HL-60 (cell line): ENCODE data around the gene CLIC3.
"Not testable (repeated sequence)": the region's sequence is repeated elsewhere in the genome, so short reads cannot be mapped to it uniquely, and the experiment has no call there.

Experiments
- DNase-seq, 2 experiments: peaks; one replicate each; pipeline ENCODE4 v3.0.0-alpha.2; 2010 to 2020; ENCODE audit warnings: low read depth in 1 of 2, low spot score in 1 of 2
- H3K27ac ChIP-seq: fragments of 250-450 bp; sonication (Bioruptor Pico); replicated peaks from 2 replicates; pipeline ENCODE4 v1.5.1; 2020; ENCODE audit warnings: mild to moderate bottlenecking, moderate library complexity
- H3K27me3 ChIP-seq: fragments of 250-450 bp; sonication (Bioruptor Pico); 2 replicates; pipeline ENCODE4 v1.5.1; 2021; ENCODE audit warnings: mild to moderate bottlenecking, moderate library complexity; ENCODE audit not compliant: insufficient read depth, poor library complexity, severe bottlenecking
- H3K4me3 ChIP-seq: replicated peaks from 2 replicates; pipeline ENCODE4 v1.5.1; 2011; ENCODE audit warnings: mild to moderate bottlenecking, control low read depth, low read length; ENCODE audit not compliant: insufficient read depth
- CTCF ChIP-seq: IDR thresholded peaks from one replicate; pipeline ENCODE4 v1.5.1; 2011; ENCODE audit warnings: low read length, control low read depth, inconsistent platforms; ENCODE audit not compliant: insufficient read depth
- GABPA ChIP-seq: IDR thresholded peaks from 2 replicates; pipeline ENCODE4 v1.6.1; 2012; ENCODE audit warnings: low read depth
- POLR2AphosphoS5 ChIP-seq: IDR thresholded peaks from 2 replicates; pipeline ENCODE4 v1.6.1; 2012; ENCODE audit warnings: low read depth
- SPI1 ChIP-seq: IDR thresholded peaks from 2 replicates; pipeline ENCODE4 v1.6.1; 2012; ENCODE audit warnings: low read depth, mild to moderate bottlenecking, borderline replicate concordance
- TF ChIP-seq, protein P1 (sequence below): IDR thresholded peaks from 2 replicates; pipeline ENCODE4 v1.6.1; 2012; ENCODE audit warnings: low read depth; ENCODE audit not compliant: insufficient replicate concordance

The CLIC3 gene

GRCh38 chr9:137034039-137034708 is 37.8 kb upstream of the CLIC3 start:
- peak; percentile 95 for DNase-seq
- peak overlapping the region; percentile 98 for H3K27ac ChIP-seq
- peak overlapping the region; percentile 88 for H3K4me3 ChIP-seq
- H3K27me3 ChIP-seq = no peaks in the 10 kb centered on the region
- TF ChIP-seq, protein P1, sequence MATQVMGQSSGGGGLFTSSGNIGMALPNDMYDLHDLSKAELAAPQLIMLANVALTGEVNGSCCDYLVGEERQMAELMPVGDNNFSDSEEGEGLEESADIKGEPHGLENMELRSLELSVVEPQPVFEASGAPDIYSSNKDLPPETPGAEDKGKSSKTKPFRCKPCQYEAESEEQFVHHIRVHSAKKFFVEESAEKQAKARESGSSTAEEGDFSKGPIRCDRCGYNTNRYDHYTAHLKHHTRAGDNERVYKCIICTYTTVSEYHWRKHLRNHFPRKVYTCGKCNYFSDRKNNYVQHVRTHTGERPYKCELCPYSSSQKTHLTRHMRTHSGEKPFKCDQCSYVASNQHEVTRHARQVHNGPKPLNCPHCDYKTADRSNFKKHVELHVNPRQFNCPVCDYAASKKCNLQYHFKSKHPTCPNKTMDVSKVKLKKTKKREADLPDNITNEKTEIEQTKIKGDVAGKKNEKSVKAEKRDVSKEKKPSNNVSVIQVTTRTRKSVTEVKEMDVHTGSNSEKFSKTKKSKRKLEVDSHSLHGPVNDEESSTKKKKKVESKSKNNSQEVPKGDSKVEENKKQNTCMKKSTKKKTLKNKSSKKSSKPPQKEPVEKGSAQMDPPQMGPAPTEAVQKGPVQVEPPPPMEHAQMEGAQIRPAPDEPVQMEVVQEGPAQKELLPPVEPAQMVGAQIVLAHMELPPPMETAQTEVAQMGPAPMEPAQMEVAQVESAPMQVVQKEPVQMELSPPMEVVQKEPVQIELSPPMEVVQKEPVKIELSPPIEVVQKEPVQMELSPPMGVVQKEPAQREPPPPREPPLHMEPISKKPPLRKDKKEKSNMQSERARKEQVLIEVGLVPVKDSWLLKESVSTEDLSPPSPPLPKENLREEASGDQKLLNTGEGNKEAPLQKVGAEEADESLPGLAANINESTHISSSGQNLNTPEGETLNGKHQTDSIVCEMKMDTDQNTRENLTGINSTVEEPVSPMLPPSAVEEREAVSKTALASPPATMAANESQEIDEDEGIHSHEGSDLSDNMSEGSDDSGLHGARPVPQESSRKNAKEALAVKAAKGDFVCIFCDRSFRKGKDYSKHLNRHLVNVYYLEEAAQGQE = no peak
- peak; percentile 37 for TF ChIP-seq POLR2AphosphoS5

- H3K27me3 ChIP-seq = not testable (repeated sequence)
These were observed 37.1 kb upstream of the CLIC3 start for GRCh38 chr9:137033481-137033880.

GRCh38 chr9:137032858-137033257 is 36.5 kb upstream of the CLIC3 start:
- DNase-seq = peak; percentile 97 to 98

More at GRCh38 chr9:137033481-137033880, 37.1 kb upstream of the CLIC3 start:
- not testable (repeated sequence) for DNase-seq
- peak overlapping the region; percentile 98 for H3K27ac ChIP-seq
- peak overlapping the region; percentile 88 for H3K4me3 ChIP-seq

GRCh38 chr9:137031904-137032640 is 35.7 kb upstream of the CLIC3 start, which contains the start of gene FUT7:
TSS of gene FUT7 (minus strand) at chr9:137032088. CDS start at chr9:137031991, 97 bp downstream.
- Histone ChIP-seq H3K27ac (peak within 1 kb of the TSS; percentile 98), H3K4me3 (peak within 1 kb of the TSS; percentile 88)
- peak; percentile 74 to 91 for DNase-seq

More at GRCh38 chr9:137032858-137033257, 36.5 kb upstream of the CLIC3 start:
- peak overlapping the region; percentile 88 for H3K4me3 ChIP-seq
- H3K27ac ChIP-seq = peak overlapping the region; percentile 98
- TF ChIP-seq GABPA (no peak), POLR2AphosphoS5 (peak; percentile 48)
- no peaks in the 10 kb centered on the region for H3K27me3 ChIP-seq

GRCh38 chr9:137030538-137031527 is 34.5 kb upstream of the CLIC3 start:
- TF ChIP-seq SPI1 (peak; percentile 2; the same call in 1 of the 2 replicates), GABPA (peak; percentile 37; the same call in 1 of the 2 replicates), POLR2AphosphoS5 (peak; percentile 99), CTCF (no peak)
- TF ChIP-seq, protein P1 = peak; percentile 60
- peak; percentile 96 to 99 for DNase-seq
- Histone ChIP-seq H3K27me3 (no peaks in the 10 kb centered on the region), H3K4me3 (peak overlapping the region; percentile 88), H3K27ac (peak overlapping the region; percentile 98)

More at GRCh38 chr9:137031904-137032640, 35.7 kb upstream of the CLIC3 start, which contains the start of gene FUT7:
- H3K27me3 ChIP-seq = no peaks in the 10 kb centered on the region
- peak; percentile 88 for TF ChIP-seq POLR2AphosphoS5
- TF ChIP-seq, protein P1 = no peak
- peak; percentile 96 for TF ChIP-seq SPI1
